DOHH2 (cell line): ENCODE data around the gene CCDC80.

Experiments used
- H3F3A ChIP-seq: fragments of 200-600 bp; sonication (generic), shearing (Covaris generic); 2 replicates; pipeline ENCODE4 v1.6.0; 2016; ENCODE audit warnings: antibody characterized with exemption, mild to moderate bottlenecking; ENCODE audit not compliant: control insufficient read depth, insufficient read depth
- H3K27ac ChIP-seq: fragments of 200-600 bp; sonication (generic); 2 replicates; pipeline ENCODE4 v1.5.1; 2014; ENCODE audit warnings: low read depth, mild to moderate bottlenecking, low read length, moderate library complexity
- H3K27me3 ChIP-seq: fragments of 200-600 bp; sonication (generic); 2 replicates; pipeline ENCODE4 v1.6.1; 2014; ENCODE audit warnings: mild to moderate bottlenecking, low read length, mixed read lengths; ENCODE audit not compliant: control insufficient read depth
- H3K36me3 ChIP-seq: fragments of 200-600 bp; sonication (generic); 2 replicates; pipeline ENCODE4 v1.6.1; 2014; ENCODE audit warnings: mild to moderate bottlenecking, low read length, moderate library complexity, mixed read lengths; ENCODE audit not compliant: control insufficient read depth
- H3K4me1 ChIP-seq: fragments of 200-600 bp; sonication (generic); 2 replicates; pipeline ENCODE4 v1.6.1; 2014; ENCODE audit warnings: mild to moderate bottlenecking, low read length, mixed read lengths; ENCODE audit not compliant: control insufficient read depth
- H3K4me2 ChIP-seq: fragments of 200-600 bp; sonication (generic); 2 replicates; pipeline ENCODE4 v1.6.0; 2014; ENCODE audit warnings: mild to moderate bottlenecking, low read length, moderate library complexity
- H3K4me3 ChIP-seq: fragments of 200-600 bp; sonication (generic); 2 replicates; pipeline ENCODE4 v1.5.1; 2014; ENCODE audit warnings: mild to moderate bottlenecking, low read length, mixed read lengths
- H3K79me2 ChIP-seq: fragments of 200-600 bp; sonication (generic); 2 replicates; pipeline ENCODE4 v1.6.1; 2014; ENCODE audit warnings: mild to moderate bottlenecking, low read length, mixed read lengths; ENCODE audit not compliant: control insufficient read depth
- H3K9me2 ChIP-seq: fragments of 200-600 bp; sonication (generic); replicated peaks from 2 replicates; pipeline ENCODE4 v1.6.1; 2014; ENCODE audit warnings: mild to moderate bottlenecking, low read length, mixed read lengths; ENCODE audit not compliant: control insufficient read depth
- H3K9me3 ChIP-seq: fragments of 200-600 bp; sonication (generic); 2 replicates; pipeline ENCODE4 v1.6.1; 2014; ENCODE audit warnings: antibody characterized with exemption, low read length, mixed read lengths; ENCODE audit not compliant: control insufficient read depth, insufficient read depth
- H4K20me1 ChIP-seq: fragments of 200-600 bp; sonication (generic); 2 replicates; pipeline ENCODE4 v1.6.0; 2014; ENCODE audit warnings: low read depth, mild to moderate bottlenecking, antibody characterized with exemption, low read length, moderate library complexity; ENCODE audit not compliant: control insufficient read depth, insufficient read depth
- CTCF ChIP-seq: fragments of 200-600 bp; sonication (generic); IDR thresholded peaks from one replicate; pipeline ENCODE4 v1.5.1; 2014; ENCODE audit warnings: antibody characterized with exemption, mild to moderate bottlenecking, low read depth, low read length; ENCODE audit not compliant: poor library complexity, severe bottlenecking
- EZH2phosphoT487 ChIP-seq: fragments of 200-600 bp; sonication (generic); IDR thresholded peaks from 2 replicates; pipeline ENCODE4 v1.6.1; 2017; ENCODE audit warnings: borderline replicate concordance, mild to moderate bottlenecking, antibody characterized with exemption, low read length, moderate library complexity, mixed read lengths

Gene CCDC80

GRCh38 chr3:112675943-112676535, 35.1 kb upstream of the CCDC80 start:
- Histone ChIP-seq H3K79me2 (no peaks in the 10 kb centered on the region), H3K4me3 (no peak overlapping the region), H3K4me1 (peaks cover 11% of the 10 kb centered on the region), H3K27ac (no peak overlapping the region), H3F3A (no peaks in the 10 kb centered on the region), H3K27me3 (peaks cover 12% of the 10 kb centered on the region; the same call in 1 of the 2 replicates), H3K9me2 (no peaks in the 10 kb centered on the region), H3K9me3 (no peaks in the 10 kb centered on the region), H3K4me2 (peak overlapping the region; percentile 16; the same call in 1 of the 2 replicates), H3K36me3 (no peaks in the 10 kb centered on the region), H4K20me1 (no peaks in the 10 kb centered on the region)
- TF ChIP-seq CTCF (no peak), EZH2phosphoT487 (no peak)

DNA sequence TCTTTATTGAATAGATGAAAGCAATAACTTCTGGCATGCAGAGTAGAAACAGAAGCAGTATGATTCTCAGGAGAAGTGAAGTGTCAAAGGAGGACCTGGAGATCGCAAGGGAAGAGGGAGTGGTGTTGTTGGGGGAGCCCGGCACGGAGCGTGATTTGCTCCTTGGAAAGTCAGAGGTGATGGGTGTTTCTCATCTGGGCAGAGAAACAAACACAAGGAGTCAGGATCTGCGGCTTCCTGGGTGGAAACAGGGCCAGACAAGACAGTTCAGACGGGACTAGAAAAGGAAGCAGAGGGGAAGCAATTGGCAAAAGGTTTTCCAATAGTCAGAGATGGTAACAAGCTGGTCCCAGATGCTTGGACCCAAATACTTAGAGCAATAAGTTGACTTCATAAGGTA, 34.4 kb upstream of the CCDC80 start:
- Histone ChIP-seq H3K9me3 (no peaks in the 10 kb centered on the region), H3K27ac (no peak overlapping the region), H3K36me3 (no peaks in the 10 kb centered on the region), H3K27me3 (peaks cover 12% of the 10 kb centered on the region; the same call in 1 of the 2 replicates), H3F3A (no peaks in the 10 kb centered on the region), H3K4me1 (peaks cover 11% of the 10 kb centered on the region), H3K79me2 (no peaks in the 10 kb centered on the region), H3K4me3 (no peak overlapping the region), H3K4me2 (no peak overlapping the region), H3K9me2 (no peaks in the 10 kb centered on the region), H4K20me1 (no peaks in the 10 kb centered on the region)
- TF ChIP-seq EZH2phosphoT487 (no peak), CTCF (no peak)

DNA sequence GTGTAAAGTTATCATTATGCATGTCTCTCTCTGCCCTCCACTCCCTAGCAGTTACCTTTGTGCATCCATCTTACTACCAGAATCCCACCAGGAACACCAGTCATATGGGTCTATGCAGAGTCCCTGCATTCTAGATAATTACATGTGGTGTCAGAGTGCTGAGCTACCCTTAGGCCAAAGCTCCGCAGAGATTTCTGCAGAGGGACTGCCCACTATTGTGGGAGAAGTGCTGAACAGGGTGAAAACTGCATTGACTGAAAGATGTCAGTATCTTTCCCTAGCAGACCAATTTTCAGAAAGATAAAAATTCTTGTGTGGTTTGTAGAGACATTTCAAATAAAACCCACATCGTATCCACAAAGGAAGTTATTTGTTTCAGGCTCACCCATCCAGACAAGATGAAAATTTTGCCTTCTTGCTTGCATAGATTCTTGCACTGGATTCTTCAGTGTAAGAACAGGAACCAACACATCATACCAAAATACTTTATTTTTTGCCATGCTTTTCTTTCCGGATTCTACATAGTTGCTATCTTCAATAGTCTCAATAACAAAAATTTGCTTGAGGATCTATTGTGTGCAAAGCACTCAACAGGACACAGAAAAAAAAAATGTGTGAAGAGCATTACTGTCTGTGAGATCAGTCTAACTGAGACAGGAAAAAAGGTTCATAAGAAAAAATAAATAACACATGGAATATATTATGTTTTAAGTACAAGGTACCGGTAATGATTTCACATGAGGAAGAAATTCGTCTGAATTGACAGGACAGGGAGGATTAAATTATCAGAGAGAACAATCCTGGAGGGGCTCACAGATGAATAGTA, 32.0 kb upstream of the CCDC80 start:
- no peaks in the 10 kb centered on the region for H3K9me2 ChIP-seq
- H3K27ac ChIP-seq, result no peak overlapping the region
- H3K4me1 ChIP-seq, result peaks cover 11% of the 10 kb centered on the region
- H3K4me3 ChIP-seq, result no peak overlapping the region
- H3K27me3 ChIP-seq, result peaks cover 12% of the 10 kb centered on the region; the same call in 1 of the 2 replicates
- H4K20me1 ChIP-seq, result no peaks in the 10 kb centered on the region
- no peaks in the 10 kb centered on the region for H3K79me2 ChIP-seq
- no peaks in the 10 kb centered on the region for H3K36me3 ChIP-seq
- no peak overlapping the region for H3K4me2 ChIP-seq
- H3F3A ChIP-seq, result no peaks in the 10 kb centered on the region
- TF ChIP-seq CTCF, result no peak
- TF ChIP-seq EZH2phosphoT487, result no peak
- H3K9me3 ChIP-seq, result no peaks in the 10 kb centered on the region
